Left ventricle myocardium inferior (tissue), 1 donor: ENCODE results near the gene PLEKHA8. TPM values are rescaled to one million over a fixed set of nuclear protein-coding genes. Genes with fewer than 3 reads are reported as not detected.

Source experiments
- DNase-seq: peaks from one replicate; pipeline ENCODE4 v3.0.0-alpha.2; 2020
- H3K27ac ChIP-seq: fragments of 200-600 bp; replicated peaks from 2 replicates; pipeline ENCODE4 v1.8.0; 2021
- H3K27me3 ChIP-seq: fragments of 200-600 bp; 2 replicates; pipeline ENCODE4 v1.8.0; 2021; ENCODE audit warnings: low read depth
- H3K36me3 ChIP-seq: fragments of 200-600 bp; 2 replicates; pipeline ENCODE4 v1.8.0; 2021
- H3K4me1 ChIP-seq: fragments of 200-600 bp; 2 replicates; pipeline ENCODE4 v1.8.0; 2021
- H3K4me3 ChIP-seq: fragments of 200-600 bp; 2 replicates; pipeline ENCODE4 v1.8.0; 2021; ENCODE audit warnings: mild to moderate bottlenecking, moderate library complexity
- H3K9me3 ChIP-seq: fragments of 200-600 bp; replicated peaks from 2 replicates; pipeline ENCODE4 v1.8.0; 2021
- intact Hi-C: fragments of 100-400 bp; cut with micrococcal nuclease; formaldehyde crosslinking; loops from one replicate; pipeline ENCODE4 v1.11.0; 2022
- total RNA-seq: library from RNA; stranded (reverse); fragmentation: NEBNext Ultra II Directional; extraction: Animal tissue kit (Norgen Biotek cat#: 25700); gene quantifications from one replicate; pipeline ENCODE4 v1.2.1, GENCODE V29; 2021
- TF ChIP-seq, protein P1 (sequence below): fragments of 200-600 bp; IDR thresholded peaks from 2 replicates; pipeline ENCODE4 v1.8.0; 2021; ENCODE audit warnings: antibody characterized with exemption, mild to moderate bottlenecking, borderline replicate concordance
- donor health status: DM: no; HTN: yes; CAD: no; lungs with severe emphysema.

The PLEKHA8 gene
- total RNA-seq, 1 donor from 2014 or later: 3.3 TPM

DNA sequence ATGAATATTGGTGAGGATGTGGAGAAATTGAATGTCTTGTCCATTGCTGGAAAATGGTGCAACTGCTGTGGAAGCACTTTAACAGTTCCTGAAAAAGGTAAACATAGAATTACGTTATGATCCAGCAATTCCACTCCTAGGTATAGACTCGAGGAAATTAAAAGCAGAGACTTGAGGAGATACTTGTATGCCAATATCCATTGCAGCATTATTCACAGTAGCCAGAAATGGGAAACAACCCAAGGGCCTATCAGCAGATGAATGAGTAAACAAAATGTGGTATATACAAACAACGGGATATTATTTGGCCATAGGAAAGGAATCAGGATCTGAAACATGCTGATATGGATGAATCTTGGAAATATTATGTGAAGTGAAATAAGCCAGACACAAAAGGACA lies 74.1 kb downstream of the PLEKHA8 start:
- intact Hi-C loops: no loop called here
- TF ChIP-seq, protein P1, sequence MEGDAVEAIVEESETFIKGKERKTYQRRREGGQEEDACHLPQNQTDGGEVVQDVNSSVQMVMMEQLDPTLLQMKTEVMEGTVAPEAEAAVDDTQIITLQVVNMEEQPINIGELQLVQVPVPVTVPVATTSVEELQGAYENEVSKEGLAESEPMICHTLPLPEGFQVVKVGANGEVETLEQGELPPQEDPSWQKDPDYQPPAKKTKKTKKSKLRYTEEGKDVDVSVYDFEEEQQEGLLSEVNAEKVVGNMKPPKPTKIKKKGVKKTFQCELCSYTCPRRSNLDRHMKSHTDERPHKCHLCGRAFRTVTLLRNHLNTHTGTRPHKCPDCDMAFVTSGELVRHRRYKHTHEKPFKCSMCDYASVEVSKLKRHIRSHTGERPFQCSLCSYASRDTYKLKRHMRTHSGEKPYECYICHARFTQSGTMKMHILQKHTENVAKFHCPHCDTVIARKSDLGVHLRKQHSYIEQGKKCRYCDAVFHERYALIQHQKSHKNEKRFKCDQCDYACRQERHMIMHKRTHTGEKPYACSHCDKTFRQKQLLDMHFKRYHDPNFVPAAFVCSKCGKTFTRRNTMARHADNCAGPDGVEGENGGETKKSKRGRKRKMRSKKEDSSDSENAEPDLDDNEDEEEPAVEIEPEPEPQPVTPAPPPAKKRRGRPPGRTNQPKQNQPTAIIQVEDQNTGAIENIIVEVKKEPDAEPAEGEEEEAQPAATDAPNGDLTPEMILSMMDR: no peak
- Histone ChIP-seq H3K4me3 (no peak overlapping the region), H3K9me3 (no peaks in the 10 kb centered on the region), H3K27ac (no peak overlapping the region), H3K4me1 (no peaks in the 10 kb centered on the region), H3K27me3 (no peaks in the 10 kb centered on the region), H3K36me3 (peaks cover 4% of the 10 kb centered on the region)
- no peak for DNase-seq

DNA sequence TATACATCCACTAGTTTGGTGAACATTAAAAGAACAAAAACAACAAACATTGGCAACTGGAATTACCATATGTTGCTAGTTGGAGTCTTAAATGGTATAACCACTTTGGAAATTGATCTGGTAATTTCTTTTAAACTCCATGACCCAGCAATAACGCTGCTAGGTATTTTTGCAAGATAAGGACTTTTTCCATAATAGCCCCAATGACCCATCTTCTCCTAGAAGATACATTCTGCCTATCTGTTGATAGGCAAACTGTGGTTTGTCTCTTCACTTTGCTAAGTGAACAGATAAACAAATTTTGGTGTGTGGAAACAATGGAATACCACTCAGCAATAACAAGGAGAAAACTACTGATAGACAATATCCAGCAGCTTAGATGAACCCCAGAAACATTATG lies 75.9 kb downstream of the PLEKHA8 start:
- peaks cover 5% of the 10 kb centered on the region for H3K9me3 ChIP-seq
- H3K36me3 ChIP-seq: no peaks in the 10 kb centered on the region
- H3K4me1 ChIP-seq: no peaks in the 10 kb centered on the region
- DNase-seq: no peak
- no peak overlapping the region for H3K4me3 ChIP-seq
- H3K27me3 ChIP-seq: no peaks in the 10 kb centered on the region
- intact Hi-C loops: no loop called here
- TF ChIP-seq, protein P1: no peak
- H3K27ac ChIP-seq: no peak overlapping the region

DNA sequence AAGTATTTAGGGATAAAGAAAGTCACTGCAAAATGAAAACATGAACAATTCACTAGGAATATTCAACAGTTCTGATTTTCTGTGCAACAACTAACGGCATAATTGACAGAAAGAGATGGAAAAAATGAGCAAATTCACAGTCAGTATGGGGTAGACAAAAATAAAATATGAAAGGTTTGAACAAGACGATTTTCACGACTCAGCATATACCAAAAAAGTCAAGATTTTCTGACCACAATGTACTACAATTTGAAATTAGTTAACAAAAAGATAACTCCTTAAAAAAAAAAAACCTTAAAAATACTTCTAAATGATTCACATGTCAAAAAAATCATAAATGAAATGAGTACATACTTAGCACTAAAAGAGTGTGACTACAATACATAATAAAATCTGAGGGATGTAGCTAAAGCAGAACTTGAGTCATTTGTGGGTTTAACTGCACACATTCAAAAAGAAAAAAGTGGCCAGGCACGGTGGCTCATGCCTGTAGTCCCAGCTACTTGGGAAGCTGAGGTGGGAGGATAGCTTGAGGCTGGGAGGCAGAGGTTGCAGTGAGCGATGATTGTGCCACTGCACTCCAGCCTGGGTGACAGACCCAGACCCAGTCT lies 84.0 kb downstream of the PLEKHA8 start:
- no peak for DNase-seq
- intact Hi-C loops: no loop called here
- H3K9me3 ChIP-seq: peaks cover 26% of the 10 kb centered on the region

DNA sequence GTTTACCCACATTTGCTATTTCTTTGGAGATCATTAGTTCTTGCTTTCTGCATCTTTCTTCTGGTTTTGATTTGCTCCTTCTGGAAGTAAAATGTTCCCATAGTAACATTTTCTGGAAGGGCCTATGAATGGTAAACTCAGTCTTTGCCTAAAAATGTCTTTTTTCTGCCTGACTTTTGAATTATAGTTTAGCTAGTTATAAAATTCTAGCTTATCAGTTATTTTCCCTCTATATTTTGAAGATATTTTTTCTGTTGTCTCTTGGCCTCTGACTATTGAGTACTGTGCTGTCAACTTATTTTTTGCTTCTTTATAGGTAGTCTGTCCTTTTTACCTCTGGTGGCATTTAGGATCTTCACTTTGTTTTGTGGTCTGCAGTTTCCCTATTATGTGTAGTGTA lies 84.9 kb downstream of the PLEKHA8 start:
- Histone ChIP-seq H3K4me3 (no peak overlapping the region), H3K27ac (no peak overlapping the region), H3K9me3 (peaks cover 21% of the 10 kb centered on the region), H3K27me3 (no peaks in the 10 kb centered on the region), H3K36me3 (peaks cover 2% of the 10 kb centered on the region), H3K4me1 (peaks cover 10% of the 10 kb centered on the region)
- TF ChIP-seq, protein P1: no peak
- DNase-seq: no peak
- intact Hi-C loops: no loop called here

More for the DNA sequence above, 84.0 kb downstream of the PLEKHA8 start:
- TF ChIP-seq, protein P1: no peak
- Histone ChIP-seq H3K36me3 (peaks cover 2% of the 10 kb centered on the region), H3K4me1 (peaks cover 10% of the 10 kb centered on the region), H3K4me3 (no peak overlapping the region), H3K27ac (no peak overlapping the region), H3K27me3 (no peaks in the 10 kb centered on the region)

DNA sequence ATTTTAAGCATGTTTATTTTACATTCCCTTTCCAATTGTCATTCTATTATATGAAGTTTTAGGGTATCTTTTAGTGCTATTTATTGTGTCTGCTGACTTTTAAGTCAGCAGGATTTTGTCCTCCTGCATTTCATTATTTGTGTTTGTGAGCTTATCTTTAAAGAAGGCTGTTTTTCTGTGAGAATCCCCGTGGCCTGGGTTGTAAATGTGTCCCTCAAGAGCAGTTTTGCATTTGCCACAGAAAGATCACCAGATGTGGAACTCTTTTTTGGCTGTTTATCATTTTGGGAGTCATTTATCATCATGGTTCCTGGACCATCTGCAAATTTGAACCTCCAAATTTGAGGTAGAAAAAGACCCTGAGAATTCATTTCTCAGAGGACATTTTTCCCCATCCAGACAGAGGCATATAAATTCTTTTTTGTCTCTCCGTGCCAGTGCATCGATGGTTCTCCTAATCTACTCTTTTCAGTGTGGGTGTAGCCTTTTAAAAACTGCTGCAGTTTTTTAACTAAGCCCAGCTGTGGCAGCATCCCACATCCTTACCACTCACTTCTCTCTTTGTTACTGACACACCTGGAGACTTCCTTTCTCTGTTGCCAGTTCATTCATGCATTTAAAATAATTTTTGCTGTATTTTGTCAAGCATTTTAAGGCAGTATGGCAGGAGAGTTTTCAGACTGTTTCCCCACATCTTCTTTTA lies 86.5 kb downstream of the PLEKHA8 start:
- TF ChIP-seq, protein P1: no peak
- Histone ChIP-seq H3K27me3 (no peaks in the 10 kb centered on the region), H3K36me3 (peaks cover 2% of the 10 kb centered on the region), H3K27ac (no peak overlapping the region), H3K4me1 (peaks cover 10% of the 10 kb centered on the region), H3K9me3 (peaks cover 21% of the 10 kb centered on the region), H3K4me3 (no peak overlapping the region)
- intact Hi-C loops: no loop called here
- DNase-seq: no peak
